HepG2 (cell line): Measurements from ENCODE around the gene EPHA1. TPM values are rescaled to one million over a fixed set of nuclear protein-coding genes. Genes with fewer than 3 reads are reported as not detected.

ENCODE experiments used
- ATAC-seq: fragments of 200-7000 bp; cut with Tn5 transposase; 3 replicates; pipeline ENCODE4 v1.9.1; 2020; ENCODE audit warnings: mild to moderate bottlenecking, moderate library complexity
- BruUV-seq: library from RNA; stranded (reverse); fragments of 400-500 nt; replicated peaks from 2 replicates; lab custom pipeline; 2021; lab: Mats Ljungman, UMichigan
- CTCF ChIA-PET: fragments of 300-600 bp; formaldehyde crosslinking; extraction: SDS; loops from one replicate; lab custom pipeline; 2021; ENCODE audit warnings: low total read pairs, inconsistent platforms, low intra/inter-chr PET ratio; lab: Yijun Ruan, JAX
- POLR2A ChIA-PET: fragments of 350-600 bp; sonication (Branson Sonifier 250); formaldehyde crosslinking; loops from one replicate; lab custom pipeline; 2020; ENCODE audit warnings: antibody characterized with exemption, inconsistent platforms; lab: Yijun Ruan, JAX
- DNase-seq: peaks from one replicate; pipeline ENCODE4 v3.0.0-alpha.2; 2015; ENCODE audit warnings: low spot score
- FAIRE-seq: peaks from 3 replicates; lab custom pipeline; 2011; peaks lifted over from hg19 to GRCh38; lab: Jason Lieb, UNC
- H2AFZ ChIP-seq: one replicate; pipeline ENCODE4 v1.6.1; 2011; ENCODE audit warnings: low read length, inconsistent platforms
- H3K27ac ChIP-seq: fragments of 300-600 bp; 3 replicates; pipeline ENCODE4 v1.8.0; 2011; ENCODE audit warnings: mixed run types, mild to moderate bottlenecking, mixed read lengths, low read length, inconsistent platforms; ENCODE audit not compliant: insufficient read depth; ENCODE audit errors: extremely low read length
- H3K27me3 ChIP-seq, 2 experiments: fragments of 200-600 bp in 1 of 2; 2 replicates in 1 of 2; 3 replicates in 1 of 2; pipeline versions ENCODE4 v1.6.0 to v1.8.0; 2011; ENCODE audit warnings: low read length in 2 of 2, mild to moderate bottlenecking in 2 of 2, moderate library complexity in 2 of 2, inconsistent platforms in 1 of 2; ENCODE audit not compliant: insufficient read depth in 2 of 2, control insufficient read depth in 1 of 2
- H3K36me3 ChIP-seq, 2 experiments: fragments of 200-600 bp in 1 of 2; replicated peaks in 1 of 2; 2 replicates in 1 of 2; 3 replicates in 1 of 2; pipeline versions ENCODE4 v1.5.1 to v1.8.0; 2011; ENCODE audit warnings: low read length in 2 of 2, inconsistent platforms in 1 of 2; ENCODE audit not compliant: insufficient read depth in 2 of 2, control insufficient read depth in 1 of 2
- H3K4me1 ChIP-seq: 2 replicates; pipeline ENCODE4 v1.5.1; 2012; ENCODE audit warnings: low read length, inconsistent platforms; ENCODE audit not compliant: insufficient read depth
- H3K4me2 ChIP-seq: 2 replicates; pipeline ENCODE4 v1.6.0; 2011; ENCODE audit warnings: low read depth, low read length, inconsistent platforms
- H3K4me3 ChIP-seq, 3 experiments: fragments of 200-600 bp in 1 of 3; sonication (generic), shearing (Covaris generic) in 1 of 3; replicated peaks in 1 of 3; 2 replicates each; pipeline ENCODE4 v1.5.1; 2011 to 2016; ENCODE audit warnings: low read length in 3 of 3, inconsistent platforms in 2 of 3, low read depth in 2 of 3, mild to moderate bottlenecking in 2 of 3, control low read depth in 1 of 3, mixed read lengths in 1 of 3; ENCODE audit not compliant: insufficient read depth in 1 of 3
- H3K79me2 ChIP-seq: one replicate; pipeline ENCODE4 v1.6.1; 2011; ENCODE audit warnings: low read length, inconsistent platforms; ENCODE audit not compliant: insufficient read depth
- H3K9ac ChIP-seq: 2 replicates; pipeline ENCODE4 v1.6.0; 2011; ENCODE audit warnings: mild to moderate bottlenecking, low read depth, low read length, inconsistent platforms; ENCODE audit not compliant: insufficient read depth
- H3K9me3 ChIP-seq: 2 replicates; pipeline ENCODE4 v1.5.1; 2012; ENCODE audit warnings: mild to moderate bottlenecking, low read length
- H4K20me1 ChIP-seq: 2 replicates; pipeline ENCODE4 v1.6.0; 2011; ENCODE audit warnings: inconsistent platforms, mild to moderate bottlenecking, low read length, moderate library complexity; ENCODE audit not compliant: insufficient read depth
- EP300 ChIP-seq, 3 experiments: sonication (generic) in 1 of 3; formaldehyde crosslinking in 1 of 3; IDR thresholded peaks; 2 replicates each; pipeline versions ENCODE4 v1.5.1 to v1.6.1; 2011 to 2020; ENCODE audit warnings: low read depth in 2 of 3, low read length in 2 of 3, borderline replicate concordance in 1 of 3, improper control_type of control experiment in 1 of 3, mild to moderate bottlenecking in 1 of 3, missing genetic modification reagents in 1 of 3, moderate library complexity in 1 of 3
- FOXC1 ChIP-seq: sonication (generic); formaldehyde crosslinking; IDR thresholded peaks from 2 replicates; pipeline ENCODE4 v1.8.0; 2022; ENCODE audit warnings: mild to moderate bottlenecking, missing genetic modification reagents, borderline replicate concordance
- MYNN ChIP-seq: sonication (generic); formaldehyde crosslinking; IDR thresholded peaks from 2 replicates; pipeline ENCODE4 v1.4.0; 2020; ENCODE audit warnings: mild to moderate bottlenecking, low read depth, missing genetic modification reagents
- PTBP1 ChIP-seq: fragments of 200-400 bp; formaldehyde crosslinking; IDR thresholded peaks from 2 replicates; pipeline ENCODE4 v1.6.1; 2018; ENCODE audit warnings: low read length, low read depth; ENCODE audit not compliant: poor library complexity, severe bottlenecking
- RFX1 ChIP-seq: fragments of 450-650 bp; IDR thresholded peaks from 2 replicates; pipeline ENCODE4 v1.6.1; 2017
- ZFP36 ChIP-seq: fragments of 150-350 bp; IDR thresholded peaks from 2 replicates; pipeline ENCODE4 v1.6.1; 2018; ENCODE audit warnings: borderline replicate concordance, low read length, low read depth; ENCODE audit not compliant: partially characterized antibody
- ZNF205 ChIP-seq: IDR thresholded peaks from 2 replicates; pipeline ENCODE4 v1.6.1; 2018; ENCODE audit warnings: missing biosample characterization, missing genetic modification reagents
- ZNF253 ChIP-seq: sonication (generic); formaldehyde crosslinking; IDR thresholded peaks from 2 replicates; pipeline ENCODE4 v1.8.0; 2022; ENCODE audit warnings: mild to moderate bottlenecking, missing genetic modification reagents, borderline replicate concordance
- ZNF274 ChIP-seq: sonication (generic); formaldehyde crosslinking; IDR thresholded peaks from 2 replicates; pipeline ENCODE4 v1.5.1; 2020; ENCODE audit warnings: mild to moderate bottlenecking, missing genetic modification reagents
- ZNF431 ChIP-seq: sonication (generic); formaldehyde crosslinking; IDR thresholded peaks from 2 replicates; pipeline ENCODE4 v1.9.0; 2022; ENCODE audit warnings: missing genetic modification reagents, low read depth, mild to moderate bottlenecking, borderline replicate concordance
- ZNF556 ChIP-seq: sonication (generic); formaldehyde crosslinking; IDR thresholded peaks from 2 replicates; pipeline ENCODE4 v1.4.0; 2020; ENCODE audit warnings: mild to moderate bottlenecking, missing genetic modification reagents, borderline replicate concordance
- ZNF674 ChIP-seq: sonication (generic); formaldehyde crosslinking; IDR thresholded peaks from 2 replicates; pipeline ENCODE4 v1.5.0; 2020; ENCODE audit warnings: low read depth, mild to moderate bottlenecking, missing genetic modification reagents
- ZNF709 ChIP-seq: sonication (generic); formaldehyde crosslinking; IDR thresholded peaks from 2 replicates; pipeline ENCODE4 v1.5.0; 2020; ENCODE audit warnings: mild to moderate bottlenecking, missing genetic modification reagents
- ZNF766 ChIP-seq: sonication (generic); formaldehyde crosslinking; IDR thresholded peaks from 2 replicates; pipeline ENCODE4 v1.5.0; 2020; ENCODE audit warnings: missing genetic modification reagents, borderline replicate concordance
- WGBS: methylation state at CpG from one replicate; pipeline ENCODE4 v1.1.6; 2017; ENCODE audit warnings: low lambda C conversion rate; 5-methylcytosine and 5-hydroxymethylcytosine counted together
- in situ Hi-C: cut with HindIII; loops from 2 replicates; pipeline ENCODE4 v1.10.0; 2017; ENCODE audit warnings: low pct_unique_long_range_greater_than_20kb; ENCODE audit not compliant: extremely low pct_ligation_motif_present
- intact Hi-C: fragments of 100-400 bp; cut with micrococcal nuclease; formaldehyde crosslinking; loops from one replicate; pipeline ENCODE4 v1.10.0; 2022; ENCODE audit not compliant: unreplicated experiment
- polyA plus RNA-seq, 8 experiments: library from polyadenylated mRNA; depleted of rRNA in 3 of 8; stranded (reverse) in 7 of 8; unstranded in 1 of 8; fragments of >200 nt; fragmentation: Illumina TruSeq in 4 of 8; extraction: Trizol in 4 of 8; gene quantifications; 2 replicates each; pipeline versions ENCODE4 v1.2.1 to v1.2.3, GENCODE V29; 2011 to 2016; ENCODE audit warnings: low read depth in 4 of 8, missing spikeins in 1 of 8, mixed read lengths in 1 of 8; ENCODE audit not compliant: insufficient read depth in 1 of 8
- total RNA-seq, 5 experiments: library from RNA; depleted of rRNA; stranded (reverse); fragments of >200 nt; fragmentation: Illumina TruSeq; extraction: Trizol; gene quantifications; 2 replicates each; pipeline ENCODE4 v1.2.3, GENCODE V29; 2016; ENCODE audit warnings: low read depth in 1 of 5
- TF ChIP-seq, protein P1 (sequence below): sonication (generic); formaldehyde crosslinking; IDR thresholded peaks from 2 replicates; pipeline ENCODE4 v1.5.1; 2020; ENCODE audit warnings: mild to moderate bottlenecking, missing genetic modification reagents, borderline replicate concordance
- TF ChIP-seq, protein P2 (sequence below): sonication (generic); formaldehyde crosslinking; IDR thresholded peaks from 2 replicates; pipeline ENCODE4 v1.8.0; 2022; ENCODE audit warnings: mild to moderate bottlenecking, missing genetic modification reagents; ENCODE audit not compliant: insufficient replicate concordance
- TF ChIP-seq, protein P3 (sequence below): sonication (generic); formaldehyde crosslinking; IDR thresholded peaks from 2 replicates; pipeline ENCODE4 v1.4.0; 2020; ENCODE audit warnings: missing genetic modification reagents

Gene EPHA1
- total and polyA plus RNA-seq, 2 of the 13 experiments (the other 11 are each of a cell fraction or from before 2014, with no cell fraction given): 4.6 to 17.1 TPM

DNA sequence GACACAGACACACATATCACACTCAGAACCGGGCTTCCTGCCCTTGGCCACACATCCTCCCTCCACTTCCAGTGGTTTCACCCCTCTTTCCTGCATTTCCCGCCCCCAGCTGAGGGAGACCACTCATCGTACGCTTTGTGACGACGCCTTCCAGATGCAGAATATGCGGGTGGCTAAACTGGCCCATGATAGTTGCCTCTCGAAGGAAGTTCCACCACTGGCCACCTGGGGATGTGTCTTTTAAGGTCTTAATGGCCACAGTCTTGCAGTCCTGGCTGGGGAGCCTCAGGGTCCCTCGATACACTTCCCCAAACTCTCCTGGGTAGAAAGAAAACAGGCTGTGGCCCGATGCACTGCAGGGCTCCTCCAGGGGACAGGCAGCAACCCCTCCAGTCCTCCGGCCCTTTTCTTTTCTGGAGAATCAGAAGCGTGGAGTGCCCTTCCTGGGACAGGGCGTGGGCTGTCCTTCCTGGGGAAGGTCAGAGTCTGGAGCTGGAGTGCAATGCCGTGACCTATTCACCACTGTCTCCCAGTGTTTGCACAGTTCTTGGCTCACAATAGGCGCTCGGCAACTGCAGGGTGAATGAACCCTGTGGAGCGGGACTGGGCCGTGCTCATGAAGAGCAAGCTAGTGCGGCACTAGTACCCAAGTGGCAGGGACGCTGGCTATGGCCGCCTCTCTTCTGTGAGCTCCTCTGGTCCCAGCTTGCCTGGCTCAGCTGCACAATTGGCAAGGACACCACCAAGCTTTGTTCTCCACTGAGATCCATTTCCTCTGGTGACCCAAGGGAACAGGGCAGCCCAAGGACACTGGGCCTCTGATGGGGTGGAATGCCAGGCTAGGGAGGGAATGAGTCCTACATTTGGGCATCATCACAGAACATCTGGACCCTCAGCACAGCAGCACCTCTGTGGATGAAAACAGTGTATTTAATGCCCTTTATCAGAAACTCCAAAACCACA lies 13.2 kb downstream of the EPHA1 start:
- 31% methylated on average over 15 of the region's 21 CpGs for WGBS
- Histone ChIP-seq H3K27me3 (no peaks in the 10 kb centered on the region), H3K4me2 (peak overlapping the region; percentile 78), H3K4me1 (peaks cover 61% of the 10 kb centered on the region), H3K9me3 (no peaks in the 10 kb centered on the region), H3K27ac (peak overlapping the region; percentile 66), H3K36me3 (peaks cover 0 to 3% of the 10 kb centered on the region in 2 experiments; a peak in 1 of 5 replicates), H4K20me1 (no peaks in the 10 kb centered on the region), H3K79me2 (no peaks in the 10 kb centered on the region), H3K4me3 (peak overlapping the region in 1 of 3 experiments; percentile 47; a peak in 3 of 6 replicates), H3K9ac (peak overlapping the region; percentile 27; the same call in 1 of the 2 replicates), H2AFZ (no peak overlapping the region)
- FAIRE-seq (peak; percentile 91), DNase-seq (peak; percentile 85), ATAC-seq (peak; percentile 88)
- no TSS peak for BruUV-seq
- in situ Hi-C loops: loop anchor here (25.0 kb wide), 1 partner anchor 517 kb away; the partner anchor contains the start of gene TCAF1
- ChIA-PET CTCF (no interaction called here), POLR2A (interaction anchor here (0.7 to 2.5 kb wide), 10 partner anchors 10 to 505 kb away, joined by 3 to 24 read pairs (median 6); partner anchors contain the start of genes CASP2, EPHA1 and GSTK1)
- intact Hi-C loops: loop anchor here (1.0 kb wide), 1 partner anchor 14 kb away; the partner anchor contains the start of gene ZYX
- no peak for TF ChIP-seq PTBP1
- peak; percentile 43; the same call in 1 of the 2 replicates for TF ChIP-seq ZNF766
- no peak for TF ChIP-seq RFX1
- TF ChIP-seq ZNF205 (CRISPR knock-in tag): peak; percentile 77; the same call in 1 of the 2 replicates
- TF ChIP-seq ZNF674: no peak
- TF ChIP-seq, protein P1, sequence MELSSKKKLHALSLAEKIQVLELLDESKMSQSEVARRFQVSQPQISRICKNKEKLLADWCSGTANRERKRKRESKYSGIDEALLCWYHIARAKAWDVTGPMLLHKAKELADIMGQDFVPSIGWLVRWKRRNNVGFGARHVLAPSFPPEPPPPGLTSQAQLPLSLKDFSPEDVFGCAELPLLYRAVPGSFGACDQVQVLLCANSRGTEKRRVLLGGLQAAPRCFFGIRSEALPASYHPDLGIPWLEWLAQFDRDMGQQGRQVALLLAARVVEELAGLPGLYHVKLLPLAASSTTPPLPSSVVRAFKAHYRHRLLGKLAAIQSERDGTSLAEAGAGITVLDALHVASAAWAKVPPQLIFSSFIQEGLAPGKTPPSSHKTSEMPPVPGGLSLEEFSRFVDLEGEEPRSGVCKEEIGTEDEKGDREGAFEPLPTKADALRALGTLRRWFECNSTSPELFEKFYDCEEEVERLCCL: no peak
- TF ChIP-seq ZNF431 (CRISPR knock-in tag): no peak; the same call in 1 of the 2 replicates
- no peak for TF ChIP-seq ZNF253 (CRISPR knock-in tag)
- TF ChIP-seq, protein P2, sequence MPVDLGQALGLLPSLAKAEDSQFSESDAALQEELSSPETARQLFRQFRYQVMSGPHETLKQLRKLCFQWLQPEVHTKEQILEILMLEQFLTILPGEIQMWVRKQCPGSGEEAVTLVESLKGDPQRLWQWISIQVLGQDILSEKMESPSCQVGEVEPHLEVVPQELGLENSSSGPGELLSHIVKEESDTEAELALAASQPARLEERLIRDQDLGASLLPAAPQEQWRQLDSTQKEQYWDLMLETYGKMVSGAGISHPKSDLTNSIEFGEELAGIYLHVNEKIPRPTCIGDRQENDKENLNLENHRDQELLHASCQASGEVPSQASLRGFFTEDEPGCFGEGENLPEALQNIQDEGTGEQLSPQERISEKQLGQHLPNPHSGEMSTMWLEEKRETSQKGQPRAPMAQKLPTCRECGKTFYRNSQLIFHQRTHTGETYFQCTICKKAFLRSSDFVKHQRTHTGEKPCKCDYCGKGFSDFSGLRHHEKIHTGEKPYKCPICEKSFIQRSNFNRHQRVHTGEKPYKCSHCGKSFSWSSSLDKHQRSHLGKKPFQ (CRISPR knock-in tag): no peak
- TF ChIP-seq EP300 (IDR thresholded peaks at IDR 0.05; ENCODE audit: low read depth in 2 of 2, low read length in 2 of 2): peak; percentile 47 to 71
- TF ChIP-seq EP300 (CRISPR knock-in tag; IDR thresholded peaks at IDR 0.05; ENCODE audit: borderline replicate concordance): peak; percentile 54; the same call in 1 of the 2 replicates
- TF ChIP-seq MYNN (CRISPR knock-in tag): no peak
- TF ChIP-seq FOXC1 (CRISPR knock-in tag): 0 out of 2 replicates have a peak, but pooled peaks have one; percentile 25
- TF ChIP-seq ZNF556 (CRISPR knock-in tag): peak; percentile 82; the same call in 1 of the 2 replicates
- TF ChIP-seq ZNF274 (CRISPR knock-in tag): peak; percentile 62; the same call in 1 of the 2 replicates
- TF ChIP-seq, protein P3, sequence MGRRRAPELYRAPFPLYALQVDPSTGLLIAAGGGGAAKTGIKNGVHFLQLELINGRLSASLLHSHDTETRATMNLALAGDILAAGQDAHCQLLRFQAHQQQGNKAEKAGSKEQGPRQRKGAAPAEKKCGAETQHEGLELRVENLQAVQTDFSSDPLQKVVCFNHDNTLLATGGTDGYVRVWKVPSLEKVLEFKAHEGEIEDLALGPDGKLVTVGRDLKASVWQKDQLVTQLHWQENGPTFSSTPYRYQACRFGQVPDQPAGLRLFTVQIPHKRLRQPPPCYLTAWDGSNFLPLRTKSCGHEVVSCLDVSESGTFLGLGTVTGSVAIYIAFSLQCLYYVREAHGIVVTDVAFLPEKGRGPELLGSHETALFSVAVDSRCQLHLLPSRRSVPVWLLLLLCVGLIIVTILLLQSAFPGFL (CRISPR knock-in tag): no peak
- TF ChIP-seq ZNF709: no peak
- TF ChIP-seq ZFP36: no peak
